ENCODE measurements around the gene SIN3A.

SIN3A gene

GRCh38 chr15:75420698-75421097, 30.8 kb downstream of the SIN3A start:
- no peak overlapping the region for H2AFZ ChIP-seq (ENCODE audit: low read depth)
- H4K20me1 ChIP-seq (ENCODE audit: insufficient read depth): no peaks in the 10 kb centered on the region
- H3K4me2 ChIP-seq: no peak overlapping the region
- H3K36me3 ChIP-seq (ENCODE audit: insufficient read depth): peaks cover 4% of the 10 kb centered on the region; the same call in 1 of the 2 replicates
- H3K27ac ChIP-seq: no peak overlapping the region
- H3K79me2 ChIP-seq (ENCODE audit: insufficient read depth, low read depth): peaks cover 2% of the 10 kb centered on the region; the same call in 1 of the 2 replicates
- H3K4me1 ChIP-seq (ENCODE audit: low read depth, poor library complexity, severe bottlenecking): peaks cover 17% of the 10 kb centered on the region
- no peak for TF ChIP-seq CTCF (conservative IDR thresholded peaks at IDR 0.05; ENCODE audit: low read depth, low read length)
- no peaks in the 10 kb centered on the region for H3K27me3 ChIP-seq (ENCODE audit: insufficient read depth, low read depth)
- no peak overlapping the region for H3K9ac ChIP-seq
- no peak overlapping the region for H3K4me3 ChIP-seq (IDR thresholded peaks at IDR 0.05; ENCODE audit: insufficient read depth, low read depth, low read length)

GRCh38 chr15:75416584-75416983, 34.9 kb downstream of the SIN3A start:
- peaks cover 20% of the 10 kb centered on the region for H3K4me1 ChIP-seq (ENCODE audit: low read depth, poor library complexity, severe bottlenecking)
- H3K4me2 ChIP-seq: no peak overlapping the region; the same call in 1 of the 2 replicates
- TF ChIP-seq CTCF (conservative IDR thresholded peaks at IDR 0.05; ENCODE audit: low read depth, low read length): no peak
- no peaks in the 10 kb centered on the region for H4K20me1 ChIP-seq (ENCODE audit: insufficient read depth)
- H3K36me3 ChIP-seq (ENCODE audit: insufficient read depth): peaks cover 4% of the 10 kb centered on the region; the same call in 1 of the 2 replicates
- no peak overlapping the region for H2AFZ ChIP-seq (ENCODE audit: low read depth)
- no peak overlapping the region for H3K9ac ChIP-seq
- H3K4me3 ChIP-seq (IDR thresholded peaks at IDR 0.05; ENCODE audit: insufficient read depth, low read depth, low read length): no peak overlapping the region
- H3K27me3 ChIP-seq (ENCODE audit: insufficient read depth, low read depth): no peaks in the 10 kb centered on the region
- no peaks in the 10 kb centered on the region for H3K79me2 ChIP-seq (ENCODE audit: insufficient read depth, low read depth)
- no peak overlapping the region for H3K27ac ChIP-seq

GRCh38 chr15:75410196-75410595, 41.3 kb downstream of the SIN3A start:
- Histone ChIP-seq H3K79me2 (ENCODE audit: insufficient read depth, low read depth) (no peaks in the 10 kb centered on the region), H3K4me2 (no peak overlapping the region), H2AFZ (ENCODE audit: low read depth) (no peak overlapping the region), H3K4me1 (ENCODE audit: low read depth, poor library complexity, severe bottlenecking) (no peaks in the 10 kb centered on the region), H4K20me1 (ENCODE audit: insufficient read depth) (no peaks in the 10 kb centered on the region), H3K9ac (no peak overlapping the region), H3K4me3 (IDR thresholded peaks at IDR 0.05; ENCODE audit: insufficient read depth, low read depth, low read length) (no peak overlapping the region), H3K36me3 (ENCODE audit: insufficient read depth) (no peaks in the 10 kb centered on the region; the same call in 1 of the 2 replicates), H3K27ac (no peak overlapping the region), H3K27me3 (ENCODE audit: insufficient read depth, low read depth) (no peaks in the 10 kb centered on the region)
- TF ChIP-seq CTCF (conservative IDR thresholded peaks at IDR 0.05; ENCODE audit: low read depth, low read length): no peak

- H3K4me3 ChIP-seq (IDR thresholded peaks at IDR 0.05; ENCODE audit: insufficient read depth, low read depth, low read length): no peak overlapping the region
- H3K27ac ChIP-seq: no peak overlapping the region
- no peak overlapping the region for H2AFZ ChIP-seq (ENCODE audit: low read depth)
- no peak overlapping the region for H3K9ac ChIP-seq
- no peaks in the 10 kb centered on the region for H3K79me2 ChIP-seq (ENCODE audit: insufficient read depth, low read depth)
- H3K36me3 ChIP-seq (ENCODE audit: insufficient read depth): no peaks in the 10 kb centered on the region; the same call in 1 of the 2 replicates
- TF ChIP-seq CTCF (conservative IDR thresholded peaks at IDR 0.05; ENCODE audit: low read depth, low read length): no peak
- H4K20me1 ChIP-seq (ENCODE audit: insufficient read depth): no peaks in the 10 kb centered on the region
- no peaks in the 10 kb centered on the region for H3K4me1 ChIP-seq (ENCODE audit: low read depth, poor library complexity, severe bottlenecking)
- H3K27me3 ChIP-seq (ENCODE audit: insufficient read depth, low read depth): no peaks in the 10 kb centered on the region
- no peak overlapping the region for H3K4me2 ChIP-seq
These were observed 44.4 kb downstream of the SIN3A start for GRCh38 chr15:75407083-75407482.

Measured in KMS-11 (cell line).